ENCODE results near the gene CCDC127.
A peak's percentile ranks its signal among the peaks of the same experiment; 100 is the strongest.
"Not testable (repeated sequence)": the region's sequence is repeated elsewhere in the genome, so short reads cannot be mapped to it uniquely, and the experiment has no call there.

Gene CCDC127

GRCh38 chr5:227375-227774 is 9.4 kb upstream of the CCDC127 start:
- not testable (repeated sequence) for H3K9me3 Mint-ChIP-seq; ATAC-seq (replicated peaks; ENCODE audit: extremely low read depth, poor library complexity, severe bottlenecking); H3K4me3 Mint-ChIP-seq; H3K27me3 Mint-ChIP-seq; H3K27ac Mint-ChIP-seq (ENCODE audit: low read depth); DNase-seq (ENCODE audit: low spot score in 2 of 2)
- Mint-ChIP-seq H3K36me3 (ENCODE audit: insufficient read depth) (peaks cover 65% of the 10 kb centered on the region), H3K4me1 (peaks cover 25% of the 10 kb centered on the region)

- Mint-ChIP-seq H3K27ac (ENCODE audit: low read depth) (peak overlapping the region; percentile 25), H3K4me1 (peaks cover 42% of the 10 kb centered on the region), H3K4me3 (peak overlapping the region; percentile 6), H3K27me3 (no peaks in the 10 kb centered on the region), H3K9me3 (no peaks in the 10 kb centered on the region), H3K36me3 (ENCODE audit: insufficient read depth) (peaks cover 52% of the 10 kb centered on the region)
- ATAC-seq (replicated peaks; ENCODE audit: extremely low read depth, poor library complexity, severe bottlenecking) (no peak), DNase-seq (ENCODE audit: low spot score in 2 of 2) (no peak)
Observed at GRCh38 chr5:225334-225733, 7.4 kb upstream of the CCDC127 start.

GRCh38 chr5:223791-224190 is 5.8 kb upstream of the CCDC127 start:
- H3K4me3 Mint-ChIP-seq = no peak overlapping the region
- H3K27me3 Mint-ChIP-seq = no peaks in the 10 kb centered on the region
- no peaks in the 10 kb centered on the region for H3K9me3 Mint-ChIP-seq
- no peak overlapping the region for H3K27ac Mint-ChIP-seq (ENCODE audit: low read depth)
- no peak for ATAC-seq (replicated peaks; ENCODE audit: extremely low read depth, poor library complexity, severe bottlenecking)
- peaks cover 49% of the 10 kb centered on the region for H3K36me3 Mint-ChIP-seq (ENCODE audit: insufficient read depth)
- H3K4me1 Mint-ChIP-seq = peaks cover 51% of the 10 kb centered on the region
- DNase-seq (ENCODE audit: low spot score in 2 of 2) = no peak

GRCh38 chr5:222951-223715 is 5.2 kb upstream of the CCDC127 start:
- not testable (repeated sequence) for DNase-seq (ENCODE audit: low spot score in 2 of 2); H3K4me3 Mint-ChIP-seq; ATAC-seq (replicated peaks; ENCODE audit: extremely low read depth, poor library complexity, severe bottlenecking); H3K9me3 Mint-ChIP-seq; H3K27me3 Mint-ChIP-seq
- peak overlapping the region; percentile 20 for H3K27ac Mint-ChIP-seq (ENCODE audit: low read depth)
- peaks cover 48% of the 10 kb centered on the region for H3K36me3 Mint-ChIP-seq (ENCODE audit: insufficient read depth)
- peaks cover 51% of the 10 kb centered on the region for H3K4me1 Mint-ChIP-seq

GRCh38 chr5:219991-220390 is 2.0 kb upstream of the CCDC127 start:
- no peak for DNase-seq (ENCODE audit: low spot score in 2 of 2)
- ATAC-seq (replicated peaks; ENCODE audit: extremely low read depth, poor library complexity, severe bottlenecking) = peak; percentile 37
- peak overlapping the region; percentile 91 for H3K27ac Mint-ChIP-seq (ENCODE audit: low read depth)
- no peaks in the 10 kb centered on the region for H3K9me3 Mint-ChIP-seq
- H3K27me3 Mint-ChIP-seq = no peaks in the 10 kb centered on the region
- peak overlapping the region; percentile 92 for H3K4me3 Mint-ChIP-seq
- peaks cover 35% of the 10 kb centered on the region for H3K36me3 Mint-ChIP-seq (ENCODE audit: insufficient read depth)
- peaks cover 66% of the 10 kb centered on the region for H3K4me1 Mint-ChIP-seq

DNA sequence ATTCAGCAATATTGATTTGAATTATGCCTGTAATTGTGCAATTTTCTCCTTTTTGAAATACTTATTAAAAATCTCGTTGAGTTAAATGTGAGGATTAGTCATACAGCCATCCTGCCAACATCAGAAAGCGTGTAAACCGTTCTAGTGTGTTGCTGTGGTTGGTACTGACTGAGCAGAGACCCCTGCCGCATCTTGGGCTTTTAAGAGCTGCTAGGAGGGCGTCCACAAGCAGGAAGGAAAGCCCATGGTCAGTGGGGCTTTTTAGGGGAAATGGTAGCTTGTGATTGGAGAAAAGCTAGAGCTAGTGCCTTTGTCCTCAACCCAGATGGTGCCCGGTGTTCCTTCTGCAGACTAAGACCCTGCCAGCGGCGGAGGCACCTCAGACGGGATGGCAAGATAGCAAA is 1.5 kb upstream of the CCDC127 start:
- peaks cover 66% of the 10 kb centered on the region for H3K4me1 Mint-ChIP-seq

DNA sequence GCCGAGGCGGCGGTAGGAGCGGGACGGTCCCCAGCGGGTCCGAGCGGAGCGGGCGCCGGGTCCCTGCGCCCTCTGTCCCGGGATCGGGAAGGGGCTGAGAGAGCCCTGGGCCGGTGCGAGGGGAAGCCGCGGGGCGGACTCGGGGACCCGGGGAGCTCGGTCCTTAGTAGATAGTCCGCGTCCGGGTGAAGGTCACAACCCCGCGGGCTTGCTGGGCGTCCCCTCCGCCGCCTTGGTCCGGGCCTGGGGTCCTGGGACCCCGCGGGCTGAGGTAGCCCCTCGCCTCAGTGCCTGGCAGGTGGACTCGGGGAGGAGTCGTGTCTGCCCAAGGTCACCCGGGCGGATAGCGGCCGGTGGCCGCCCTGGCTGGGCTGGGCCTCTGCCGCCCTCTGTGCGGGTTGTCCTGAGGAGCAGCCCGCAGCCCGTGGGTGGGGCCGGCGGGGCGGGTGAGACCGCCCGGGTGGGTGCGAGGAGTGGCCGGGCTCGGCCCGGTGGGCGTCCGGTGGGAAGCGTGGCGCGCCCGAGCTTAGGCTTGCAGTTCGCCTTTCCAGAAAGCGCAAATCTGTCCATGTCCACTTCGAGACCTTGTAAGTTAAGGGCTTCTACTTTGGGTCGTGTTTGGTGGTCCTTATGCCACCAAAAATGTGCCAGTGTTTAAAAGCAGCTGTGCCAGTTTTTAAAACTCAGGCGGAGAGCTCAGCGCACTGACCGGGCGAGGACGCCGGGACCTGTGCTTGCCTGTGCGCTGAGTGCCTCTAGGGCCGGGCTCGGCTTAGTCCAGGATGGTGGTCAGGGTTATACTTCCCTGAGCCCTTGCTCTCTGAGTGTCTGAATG is 721 bp upstream of the CCDC127 start:
- H3K27ac Mint-ChIP-seq (ENCODE audit: low read depth) = peak overlapping the region; percentile 91
- ATAC-seq (replicated peaks; ENCODE audit: extremely low read depth, poor library complexity, severe bottlenecking) (peak; percentile 7), DNase-seq (ENCODE audit: low spot score in 2 of 2) (no peak)
- H3K4me1 Mint-ChIP-seq = peaks cover 67% of the 10 kb centered on the region
- H3K4me3 Mint-ChIP-seq = peak overlapping the region; percentile 92
- no peaks in the 10 kb centered on the region for H3K27me3 Mint-ChIP-seq
- no peaks in the 10 kb centered on the region for H3K9me3 Mint-ChIP-seq
- peaks cover 29% of the 10 kb centered on the region for H3K36me3 Mint-ChIP-seq (ENCODE audit: insufficient read depth)

More for the DNA sequence above, 1.5 kb upstream of the CCDC127 start:
- H3K9me3 Mint-ChIP-seq = no peaks in the 10 kb centered on the region
- H3K27me3 Mint-ChIP-seq = no peaks in the 10 kb centered on the region
- peak overlapping the region; percentile 91 for H3K27ac Mint-ChIP-seq (ENCODE audit: low read depth)
- DNase-seq (ENCODE audit: low spot score in 2 of 2) (no peak), ATAC-seq (replicated peaks; ENCODE audit: extremely low read depth, poor library complexity, severe bottlenecking) (peak; percentile 18)
- H3K36me3 Mint-ChIP-seq (ENCODE audit: insufficient read depth) = peaks cover 30% of the 10 kb centered on the region
- H3K4me3 Mint-ChIP-seq = peak overlapping the region; percentile 92

DNA sequence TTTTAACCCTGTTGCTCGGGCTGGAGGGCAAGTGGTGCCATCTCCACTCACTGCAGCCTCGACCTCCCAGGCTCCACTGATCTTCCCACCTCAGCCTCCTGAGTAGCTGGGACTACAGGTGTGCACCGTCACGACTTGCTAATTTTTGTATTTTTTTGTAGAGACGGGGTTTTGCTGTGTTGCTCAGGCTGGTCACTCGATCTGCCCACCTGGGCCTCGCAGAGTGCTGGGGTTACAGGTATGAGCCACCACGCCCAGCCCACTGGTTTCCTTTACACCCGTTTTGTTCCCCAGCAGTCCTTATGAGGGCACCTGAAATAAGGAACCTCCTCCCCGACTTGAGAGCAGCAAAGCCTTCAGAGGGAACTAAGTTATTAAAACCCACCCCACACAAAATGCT is 1.9 kb downstream of the CCDC127 start:
- not testable (repeated sequence) for H3K27me3 Mint-ChIP-seq; ATAC-seq (replicated peaks; ENCODE audit: extremely low read depth, poor library complexity, severe bottlenecking); DNase-seq (ENCODE audit: low spot score in 2 of 2); H3K9me3 Mint-ChIP-seq; H3K4me3 Mint-ChIP-seq
- Mint-ChIP-seq H3K27ac (ENCODE audit: low read depth) (peak overlapping the region; percentile 44), H3K4me1 (peaks cover 45% of the 10 kb centered on the region), H3K36me3 (ENCODE audit: insufficient read depth) (peaks cover 28% of the 10 kb centered on the region)

DNA sequence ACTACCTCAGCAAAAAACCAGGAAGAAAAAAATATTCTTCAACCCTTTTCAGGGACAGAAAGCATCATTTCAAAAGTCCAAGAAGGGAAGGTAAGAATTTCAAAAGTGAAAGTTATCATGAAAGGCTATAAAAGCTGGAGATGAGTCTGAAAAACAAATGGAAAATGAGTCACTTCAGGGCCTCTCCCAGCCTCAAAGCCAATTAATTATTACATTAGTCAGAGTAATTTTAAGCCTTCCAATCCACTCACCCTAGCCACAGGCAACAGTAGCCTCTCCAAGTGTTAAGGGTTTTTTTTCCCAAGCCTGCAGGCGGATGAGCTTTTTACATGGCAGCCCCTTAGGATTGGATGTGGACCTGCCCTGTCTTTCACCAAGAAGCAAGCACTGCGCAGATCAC is 2.7 kb downstream of the CCDC127 start:
- DNase-seq (ENCODE audit: low spot score in 2 of 2); ATAC-seq (replicated peaks; ENCODE audit: extremely low read depth, poor library complexity, severe bottlenecking); H3K9me3 Mint-ChIP-seq; H3K27me3 Mint-ChIP-seq; H3K27ac Mint-ChIP-seq (ENCODE audit: low read depth): not testable (repeated sequence)
- Mint-ChIP-seq H3K4me3 (peak overlapping the region; percentile 29), H3K36me3 (ENCODE audit: insufficient read depth) (peaks cover 26% of the 10 kb centered on the region), H3K4me1 (peaks cover 40% of the 10 kb centered on the region)

GRCh38 chr5:213803-214395 is 4.1 kb downstream of the CCDC127 start:
- Mint-ChIP-seq H3K27me3 (no peaks in the 10 kb centered on the region), H3K27ac (ENCODE audit: low read depth) (no peak overlapping the region), H3K36me3 (ENCODE audit: insufficient read depth) (peaks cover 20% of the 10 kb centered on the region), H3K9me3 (no peaks in the 10 kb centered on the region), H3K4me3 (no peak overlapping the region), H3K4me1 (peaks cover 43% of the 10 kb centered on the region)
- ATAC-seq (replicated peaks; ENCODE audit: extremely low read depth, poor library complexity, severe bottlenecking) (no peak), DNase-seq (ENCODE audit: low spot score in 2 of 2) (no peak)

GRCh38 chr5:208449-209114 is 9.4 kb downstream of the CCDC127 start:
- Mint-ChIP-seq H3K27me3 (no peaks in the 10 kb centered on the region), H3K36me3 (ENCODE audit: insufficient read depth) (peaks cover 17% of the 10 kb centered on the region), H3K4me1 (peaks cover 32% of the 10 kb centered on the region), H3K4me3 (no peak overlapping the region), H3K9me3 (no peaks in the 10 kb centered on the region), H3K27ac (ENCODE audit: low read depth) (no peak overlapping the region)
- ATAC-seq (replicated peaks; ENCODE audit: extremely low read depth, poor library complexity, severe bottlenecking) (no peak), DNase-seq (ENCODE audit: low spot score in 2 of 2) (no peak)

GRCh38 chr5:207599-207998 is 10.4 kb downstream of the CCDC127 start:
- Mint-ChIP-seq H3K27me3 (no peaks in the 10 kb centered on the region), H3K36me3 (ENCODE audit: insufficient read depth) (peaks cover 17% of the 10 kb centered on the region), H3K4me3 (no peak overlapping the region), H3K4me1 (peaks cover 32% of the 10 kb centered on the region), H3K9me3 (no peaks in the 10 kb centered on the region), H3K27ac (ENCODE audit: low read depth) (no peak overlapping the region)
- ATAC-seq (replicated peaks; ENCODE audit: extremely low read depth, poor library complexity, severe bottlenecking) = no peak
- DNase-seq (ENCODE audit: low spot score in 2 of 2) = no peak

Measured in central memory CD8-positive, alpha-beta T cell (primary cell).